ENCODE measurements around the gene KRTAP10-3. TPM values are rescaled to one million over a fixed set of nuclear protein-coding genes. Genes with fewer than 3 reads are reported as not detected.

Gene KRTAP10-3
- total RNA-seq, 1 experiment from 2014 or later, result not detected

DNA sequence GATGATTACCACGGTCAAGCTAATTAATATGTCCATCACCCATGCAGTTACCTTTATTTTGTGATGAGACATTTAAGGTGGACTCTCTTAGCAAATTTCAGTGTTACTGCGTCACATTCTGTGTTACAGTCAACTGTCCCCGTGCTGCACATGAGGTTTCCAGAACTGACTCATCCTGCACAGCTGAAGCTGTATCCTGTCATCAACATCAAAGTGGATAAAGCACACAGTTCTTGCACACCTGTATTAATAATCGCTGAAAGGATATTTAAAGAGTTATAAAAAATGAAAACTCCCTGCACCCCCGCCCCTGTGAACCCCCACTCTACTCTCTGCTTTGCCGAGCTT lies 25.2 kb upstream of the KRTAP10-3 start:
- no peaks in the 10 kb centered on the region for H3K79me2 ChIP-seq (ENCODE audit: insufficient read depth, low read length)
- no peak overlapping the region for H3K27ac ChIP-seq (ENCODE audit: low read depth, low read length)
- ATAC-seq (no peak), DNase-seq (ENCODE audit: low read depth, low spot score) (no peak)
- ChIA-PET RAD21 (ENCODE audit: low non-redundant PET in 1 of 2, low total read pairs in 2 of 2, uncharacterized antibody in 2 of 2, unreplicated experiment in 2 of 2) (no interaction called here), CTCF (no interaction called here), POLR2A (no interaction called here)
- no TSS peak for BruUV-seq (replicated peaks)
- no peaks in the 10 kb centered on the region for H3K4me1 ChIP-seq (ENCODE audit: control insufficient read depth in 1 of 2, insufficient read depth in 2 of 2, low read length in 2 of 2)
- no peak overlapping the region for H3K4me2 ChIP-seq (ENCODE audit: low read length)
- H3K9me2 ChIP-seq (ENCODE audit: insufficient read depth), result no peaks in the 10 kb centered on the region
- no peak overlapping the region for H3K9ac ChIP-seq (ENCODE audit: low read length)
- no peaks in the 10 kb centered on the region for H3K9me3 ChIP-seq (ENCODE audit: control insufficient read depth in 1 of 2, insufficient read depth in 1 of 2, low read depth in 1 of 2, low read length in 2 of 2)
- no peaks in the 10 kb centered on the region for H3K36me3 ChIP-seq (ENCODE audit: control insufficient read depth in 1 of 2, insufficient read depth in 2 of 2, low read length in 2 of 2)
- TF ChIP-seq EZH2 (IDR thresholded peaks at IDR 0.05), result no peak
- TF ChIP-seq, protein P1, sequence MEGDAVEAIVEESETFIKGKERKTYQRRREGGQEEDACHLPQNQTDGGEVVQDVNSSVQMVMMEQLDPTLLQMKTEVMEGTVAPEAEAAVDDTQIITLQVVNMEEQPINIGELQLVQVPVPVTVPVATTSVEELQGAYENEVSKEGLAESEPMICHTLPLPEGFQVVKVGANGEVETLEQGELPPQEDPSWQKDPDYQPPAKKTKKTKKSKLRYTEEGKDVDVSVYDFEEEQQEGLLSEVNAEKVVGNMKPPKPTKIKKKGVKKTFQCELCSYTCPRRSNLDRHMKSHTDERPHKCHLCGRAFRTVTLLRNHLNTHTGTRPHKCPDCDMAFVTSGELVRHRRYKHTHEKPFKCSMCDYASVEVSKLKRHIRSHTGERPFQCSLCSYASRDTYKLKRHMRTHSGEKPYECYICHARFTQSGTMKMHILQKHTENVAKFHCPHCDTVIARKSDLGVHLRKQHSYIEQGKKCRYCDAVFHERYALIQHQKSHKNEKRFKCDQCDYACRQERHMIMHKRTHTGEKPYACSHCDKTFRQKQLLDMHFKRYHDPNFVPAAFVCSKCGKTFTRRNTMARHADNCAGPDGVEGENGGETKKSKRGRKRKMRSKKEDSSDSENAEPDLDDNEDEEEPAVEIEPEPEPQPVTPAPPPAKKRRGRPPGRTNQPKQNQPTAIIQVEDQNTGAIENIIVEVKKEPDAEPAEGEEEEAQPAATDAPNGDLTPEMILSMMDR (IDR thresholded peaks at IDR 0.05 in 2 of 3, conservative IDR thresholded peaks at IDR 0.05 in 1 of 3; ENCODE audit: borderline replicate concordance in 1 of 3, insufficient read depth in 1 of 3, low read depth in 2 of 3, low read length in 2 of 3), result no peak
- no peak for TF ChIP-seq CBX3 (IDR thresholded peaks at IDR 0.05; ENCODE audit: low read depth)
- TF ChIP-seq POLR2A (IDR thresholded peaks at IDR 0.05; ENCODE audit: borderline replicate concordance, extremely low read depth, insufficient read depth, insufficient read length), result no peak
- TF ChIP-seq SRF (IDR thresholded peaks at IDR 0.05; ENCODE audit: low read depth), result no peak
- no peak for TF ChIP-seq EGR1 (IDR thresholded peaks at IDR 0.05; ENCODE audit: low read depth)
- no peak for TF ChIP-seq SP1 (IDR thresholded peaks at IDR 0.05; ENCODE audit: low read depth)
- TF ChIP-seq, protein P2, sequence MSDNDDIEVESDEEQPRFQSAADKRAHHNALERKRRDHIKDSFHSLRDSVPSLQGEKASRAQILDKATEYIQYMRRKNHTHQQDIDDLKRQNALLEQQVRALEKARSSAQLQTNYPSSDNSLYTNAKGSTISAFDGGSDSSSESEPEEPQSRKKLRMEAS (IDR thresholded peaks at IDR 0.05), result no peak
- H3K27me3 ChIP-seq (ENCODE audit: insufficient read depth, low read length), result peaks cover 25% of the 10 kb centered on the region
- intact Hi-C loops (cut with micrococcal nuclease), result no loop called here
- H4K20me1 ChIP-seq (ENCODE audit: insufficient read depth), result no peaks in the 10 kb centered on the region
- H3K4me3 ChIP-seq (replicated peaks in 1 of 2; ENCODE audit: low read depth in 1 of 2, low read length in 2 of 2), result no peak overlapping the region
- no peak overlapping the region for H2AFZ ChIP-seq (ENCODE audit: low read depth, low read length, poor library complexity, severe bottlenecking)

DNA sequence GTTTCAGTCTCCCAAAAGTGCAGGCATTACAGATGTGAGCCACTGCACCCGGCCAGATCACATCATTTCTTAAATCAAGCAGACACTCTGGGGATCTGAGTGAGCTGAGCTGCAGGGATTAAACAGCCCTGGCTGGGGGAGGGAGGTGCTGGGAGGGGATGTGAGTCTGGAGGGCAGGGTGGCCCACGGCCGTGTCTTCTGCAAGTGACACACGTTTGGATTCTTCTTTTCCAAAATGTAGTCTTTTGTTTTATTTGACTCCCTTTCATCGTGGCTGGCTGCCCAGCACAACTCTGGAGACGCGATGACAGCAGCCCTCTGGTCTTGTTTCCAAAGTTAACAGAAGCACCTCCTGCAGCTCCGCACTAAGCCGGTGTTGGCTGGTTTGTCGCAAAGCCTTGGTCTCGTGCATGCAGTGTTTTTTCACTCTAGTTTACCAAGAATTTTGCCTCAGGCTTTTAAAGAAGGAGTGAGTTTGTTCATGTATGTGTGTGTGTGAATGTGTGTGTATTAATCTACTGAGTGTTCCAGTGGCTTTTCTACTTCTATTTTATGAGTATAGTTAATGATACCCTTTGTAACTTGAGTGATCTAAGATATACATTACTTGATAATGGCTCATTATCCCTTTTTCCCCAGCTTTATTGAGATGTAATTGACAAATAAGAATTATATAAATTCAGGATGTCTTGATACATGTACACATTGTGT lies 24.6 kb upstream of the KRTAP10-3 start:
- Histone ChIP-seq H3K27me3 (ENCODE audit: insufficient read depth, low read length) (peaks cover 25% of the 10 kb centered on the region), H3K27ac (ENCODE audit: low read depth, low read length) (no peak overlapping the region), H3K79me2 (ENCODE audit: insufficient read depth, low read length) (no peaks in the 10 kb centered on the region), H3K4me1 (ENCODE audit: control insufficient read depth in 1 of 2, insufficient read depth in 2 of 2, low read length in 2 of 2) (no peaks in the 10 kb centered on the region), H3K36me3 (ENCODE audit: control insufficient read depth in 1 of 2, insufficient read depth in 2 of 2, low read length in 2 of 2) (no peaks in the 10 kb centered on the region), H4K20me1 (ENCODE audit: insufficient read depth) (no peaks in the 10 kb centered on the region), H3K9me2 (ENCODE audit: insufficient read depth) (no peaks in the 10 kb centered on the region), H2AFZ (ENCODE audit: low read depth, low read length, poor library complexity, severe bottlenecking) (no peak overlapping the region), H3K9me3 (ENCODE audit: control insufficient read depth in 1 of 2, insufficient read depth in 1 of 2, low read depth in 1 of 2, low read length in 2 of 2) (no peaks in the 10 kb centered on the region), H3K9ac (ENCODE audit: low read length) (no peak overlapping the region), H3K4me2 (ENCODE audit: low read length) (no peak overlapping the region), H3K4me3 (replicated peaks in 1 of 2; ENCODE audit: low read depth in 1 of 2, low read length in 2 of 2) (no peak overlapping the region)
- ChIA-PET POLR2A (no interaction called here), CTCF (no interaction called here), RAD21 (ENCODE audit: low non-redundant PET in 1 of 2, low total read pairs in 2 of 2, uncharacterized antibody in 2 of 2, unreplicated experiment in 2 of 2) (no interaction called here)
- intact Hi-C loops (cut with micrococcal nuclease), result no loop called here
- DNase-seq (ENCODE audit: low read depth, low spot score) (no peak), ATAC-seq (no peak)
- no TSS peak for BruUV-seq (replicated peaks)
- no peak for TF ChIP-seq CBX3 (IDR thresholded peaks at IDR 0.05; ENCODE audit: low read depth)
- no peak for TF ChIP-seq ZNF274 (IDR thresholded peaks at IDR 0.05; ENCODE audit: low read depth, low read length)
- TF ChIP-seq RAD21 (IDR thresholded peaks at IDR 0.05; ENCODE audit: low read depth), result no peak
- TF ChIP-seq, protein P3, sequence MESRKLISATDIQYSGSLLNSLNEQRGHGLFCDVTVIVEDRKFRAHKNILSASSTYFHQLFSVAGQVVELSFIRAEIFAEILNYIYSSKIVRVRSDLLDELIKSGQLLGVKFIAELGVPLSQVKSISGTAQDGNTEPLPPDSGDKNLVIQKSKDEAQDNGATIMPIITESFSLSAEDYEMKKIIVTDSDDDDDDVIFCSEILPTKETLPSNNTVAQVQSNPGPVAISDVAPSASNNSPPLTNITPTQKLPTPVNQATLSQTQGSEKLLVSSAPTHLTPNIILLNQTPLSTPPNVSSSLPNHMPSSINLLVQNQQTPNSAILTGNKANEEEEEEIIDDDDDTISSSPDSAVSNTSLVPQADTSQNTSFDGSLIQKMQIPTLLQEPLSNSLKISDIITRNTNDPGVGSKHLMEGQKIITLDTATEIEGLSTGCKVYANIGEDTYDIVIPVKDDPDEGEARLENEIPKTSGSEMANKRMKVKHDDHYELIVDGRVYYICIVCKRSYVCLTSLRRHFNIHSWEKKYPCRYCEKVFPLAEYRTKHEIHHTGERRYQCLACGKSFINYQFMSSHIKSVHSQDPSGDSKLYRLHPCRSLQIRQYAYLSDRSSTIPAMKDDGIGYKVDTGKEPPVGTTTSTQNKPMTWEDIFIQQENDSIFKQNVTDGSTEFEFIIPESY (IDR thresholded peaks at IDR 0.05; ENCODE audit: extremely low read depth, insufficient replicate concordance, low read length), result no peak
- no peak for TF ChIP-seq FOSL1 (IDR thresholded peaks at IDR 0.05; ENCODE audit: low read depth)
- no peak for TF ChIP-seq TCF7L2 (IDR thresholded peaks at IDR 0.05; ENCODE audit: borderline replicate concordance, extremely low read depth, insufficient read depth, insufficient read length)
- TF ChIP-seq ELF1 (IDR thresholded peaks at IDR 0.05; ENCODE audit: borderline replicate concordance, low read depth), result no peak
- TF ChIP-seq SP1 (IDR thresholded peaks at IDR 0.05; ENCODE audit: low read depth), result no peak
- no peak for TF ChIP-seq EZH2 (IDR thresholded peaks at IDR 0.05)
